ENCODE measurements around the gene SMYD3. TPM values are rescaled to one million over a fixed set of nuclear protein-coding genes. Genes with fewer than 3 reads are reported as not detected.

The SMYD3 gene
- total and polyA plus RNA-seq, 9 of the 15 experiments (the other 6 are each of a cell fraction or from before 2014, with no cell fraction given): 128 to 440 (median 197) TPM

DNA sequence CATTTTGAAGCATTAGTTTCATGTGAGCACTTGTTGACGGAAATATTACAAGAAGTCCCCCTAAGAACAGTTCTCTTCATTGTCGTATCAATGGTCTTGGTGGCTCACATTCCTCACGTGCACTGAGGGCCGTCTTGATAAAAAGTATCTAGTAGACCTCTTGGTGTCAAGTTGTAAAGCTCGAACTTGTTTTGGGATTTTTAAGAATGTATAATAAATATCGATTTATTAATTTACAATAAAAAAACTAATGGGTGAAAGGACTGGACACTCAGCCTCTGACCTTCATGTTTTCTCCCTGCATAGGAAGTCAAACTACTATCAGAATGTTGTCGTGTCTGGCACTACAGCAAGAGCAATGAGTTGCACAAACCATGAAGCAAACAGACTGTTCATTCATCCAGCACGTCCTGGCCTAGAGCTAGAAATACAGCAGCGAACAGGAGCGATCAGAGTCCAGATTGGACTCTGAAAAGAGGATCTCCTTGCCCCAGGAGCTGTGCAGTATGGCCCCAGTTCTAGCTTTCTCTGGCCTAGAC is 319.2 kb downstream of the SMYD3 start (continued):
- TF ChIP-seq, protein P1, sequence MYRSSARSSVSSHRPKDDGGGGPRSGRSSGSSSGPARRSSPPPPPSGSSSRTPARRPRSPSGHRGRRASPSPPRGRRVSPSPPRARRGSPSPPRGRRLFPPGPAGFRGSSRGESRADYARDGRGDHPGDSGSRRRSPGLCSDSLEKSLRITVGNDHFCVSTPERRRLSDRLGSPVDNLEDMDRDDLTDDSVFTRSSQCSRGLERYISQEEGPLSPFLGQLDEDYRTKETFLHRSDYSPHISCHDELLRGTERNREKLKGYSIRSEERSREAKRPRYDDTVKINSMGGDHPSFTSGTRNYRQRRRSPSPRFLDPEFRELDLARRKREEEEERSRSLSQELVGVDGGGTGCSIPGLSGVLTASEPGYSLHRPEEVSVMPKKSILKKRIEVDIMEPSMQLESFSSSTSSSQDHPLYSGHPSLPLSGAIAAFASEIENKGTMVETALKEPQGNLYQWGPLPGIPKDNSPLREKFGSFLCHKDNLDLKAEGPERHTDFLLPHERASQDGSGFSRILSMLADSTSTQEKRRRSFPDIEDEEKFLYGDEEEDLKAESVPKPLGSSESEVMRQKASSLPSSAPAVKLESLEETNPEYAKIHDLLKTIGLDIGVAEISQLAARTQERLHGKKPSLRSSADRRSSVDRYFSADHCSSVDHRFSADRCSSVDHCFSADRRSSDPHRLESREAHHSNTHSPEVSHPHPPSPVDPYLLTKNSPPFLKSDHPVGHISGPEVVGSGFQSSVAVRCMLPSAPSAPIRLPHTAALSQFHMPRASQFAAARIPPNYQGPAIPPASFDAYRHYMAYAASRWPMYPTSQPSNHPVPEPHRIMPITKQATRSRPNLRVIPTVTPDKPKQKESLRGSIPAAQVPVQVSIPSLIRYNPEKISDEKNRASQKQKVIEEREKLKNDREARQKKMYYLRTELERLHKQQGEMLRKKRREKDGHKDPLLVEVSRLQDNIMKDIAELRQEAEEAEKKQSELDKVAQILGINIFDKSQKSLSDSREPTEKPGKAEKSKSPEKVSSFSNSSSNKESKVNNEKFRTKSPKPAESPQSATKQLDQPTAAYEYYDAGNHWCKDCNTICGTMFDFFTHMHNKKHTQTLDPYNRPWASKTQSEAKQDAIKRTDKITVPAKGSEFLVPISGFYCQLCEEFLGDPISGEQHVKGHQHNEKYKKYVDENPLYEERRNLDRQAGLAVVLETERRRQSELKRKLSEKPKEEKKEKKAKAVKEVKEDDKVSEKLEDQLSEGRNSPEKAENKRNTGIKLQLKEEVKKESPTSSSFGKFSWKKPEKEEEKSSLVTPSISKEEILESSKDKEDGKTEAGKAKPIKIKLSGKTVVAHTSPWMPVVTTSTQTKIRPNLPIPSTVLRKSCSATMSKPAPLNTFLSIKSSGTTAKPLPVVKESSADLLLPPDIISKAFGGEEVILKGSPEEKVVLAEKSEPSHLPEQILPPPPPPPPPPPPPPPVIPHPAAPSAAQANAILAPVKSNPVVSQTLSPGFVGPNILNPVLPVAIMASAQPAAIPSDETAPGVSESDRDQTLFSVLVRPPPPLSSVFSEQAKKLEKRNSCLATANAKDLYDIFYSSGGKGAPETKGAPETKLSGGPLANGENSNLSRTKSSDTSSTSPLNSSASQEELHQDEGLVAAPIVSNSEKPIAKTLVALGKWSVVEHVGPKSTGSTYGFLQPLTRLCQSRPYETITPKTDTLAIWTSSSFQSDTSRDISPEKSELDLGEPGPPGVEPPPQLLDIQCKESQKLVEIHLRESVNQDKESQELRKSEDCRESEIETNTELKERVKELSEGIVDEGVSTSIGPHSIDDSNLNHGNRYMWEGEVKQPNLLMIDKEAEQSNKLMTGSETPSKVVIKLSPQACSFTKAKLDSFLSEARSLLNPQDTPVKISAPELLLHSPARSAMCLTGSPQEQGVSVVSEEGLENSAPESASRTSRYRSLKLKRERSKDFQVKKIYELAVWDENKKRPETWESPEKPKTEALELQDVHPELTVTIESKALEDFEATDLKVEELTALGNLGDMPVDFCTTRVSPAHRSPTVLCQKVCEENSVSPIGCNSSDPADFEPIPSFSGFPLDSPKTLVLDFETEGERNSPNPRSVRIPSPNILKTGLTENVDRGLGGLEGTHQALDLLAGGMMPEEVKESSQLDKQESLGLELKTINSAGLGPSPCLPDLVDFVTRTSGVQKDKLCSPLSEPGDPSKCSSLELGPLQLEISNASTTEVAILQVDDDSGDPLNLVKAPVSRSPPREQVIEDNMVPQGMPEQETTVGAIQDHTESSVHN (IDR thresholded peaks at IDR 0.05; ENCODE audit: borderline replicate concordance in 1 of 2, low read depth in 1 of 2): no peak
- TF ChIP-seq, protein P2, sequence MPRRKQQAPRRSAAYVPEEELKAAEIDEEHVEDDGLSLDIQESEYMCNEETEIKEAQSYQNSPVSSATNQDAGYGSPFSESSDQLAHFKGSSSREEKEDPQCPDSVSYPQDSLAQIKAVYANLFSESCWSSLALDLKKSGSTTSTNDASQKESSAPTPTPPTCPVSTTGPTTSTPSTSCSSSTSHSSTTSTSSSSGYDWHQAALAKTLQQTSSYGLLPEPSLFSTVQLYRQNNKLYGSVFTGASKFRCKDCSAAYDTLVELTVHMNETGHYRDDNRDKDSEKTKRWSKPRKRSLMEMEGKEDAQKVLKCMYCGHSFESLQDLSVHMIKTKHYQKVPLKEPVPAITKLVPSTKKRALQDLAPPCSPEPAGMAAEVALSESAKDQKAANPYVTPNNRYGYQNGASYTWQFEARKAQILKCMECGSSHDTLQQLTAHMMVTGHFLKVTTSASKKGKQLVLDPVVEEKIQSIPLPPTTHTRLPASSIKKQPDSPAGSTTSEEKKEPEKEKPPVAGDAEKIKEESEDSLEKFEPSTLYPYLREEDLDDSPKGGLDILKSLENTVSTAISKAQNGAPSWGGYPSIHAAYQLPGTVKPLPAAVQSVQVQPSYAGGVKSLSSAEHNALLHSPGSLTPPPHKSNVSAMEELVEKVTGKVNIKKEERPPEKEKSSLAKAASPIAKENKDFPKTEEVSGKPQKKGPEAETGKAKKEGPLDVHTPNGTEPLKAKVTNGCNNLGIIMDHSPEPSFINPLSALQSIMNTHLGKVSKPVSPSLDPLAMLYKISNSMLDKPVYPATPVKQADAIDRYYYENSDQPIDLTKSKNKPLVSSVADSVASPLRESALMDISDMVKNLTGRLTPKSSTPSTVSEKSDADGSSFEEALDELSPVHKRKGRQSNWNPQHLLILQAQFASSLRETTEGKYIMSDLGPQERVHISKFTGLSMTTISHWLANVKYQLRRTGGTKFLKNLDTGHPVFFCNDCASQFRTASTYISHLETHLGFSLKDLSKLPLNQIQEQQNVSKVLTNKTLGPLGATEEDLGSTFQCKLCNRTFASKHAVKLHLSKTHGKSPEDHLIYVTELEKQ (CRISPR knock-in tag; IDR thresholded peaks at IDR 0.05): no peak
- TF ChIP-seq ZFP30 (CRISPR knock-in tag; IDR thresholded peaks at IDR 0.05; ENCODE audit: borderline replicate concordance) (no peak), CREBBP (IDR thresholded peaks at IDR 0.05; ENCODE audit: low read depth, low read length) (no peak), MTA3 (IDR thresholded peaks at IDR 0.05; ENCODE audit: borderline replicate concordance) (peak; percentile 53; the same call in 1 of the 2 replicates), ZNF699 (CRISPR knock-in tag; IDR thresholded peaks at IDR 0.05; ENCODE audit: insufficient replicate concordance) (no peak), THRAP3 (IDR thresholded peaks at IDR 0.05; ENCODE audit: borderline replicate concordance) (no peak), CBX8 (IDR thresholded peaks at IDR 0.05; ENCODE audit: borderline replicate concordance, extremely low read depth, low read depth, low read length, poor library complexity, severe bottlenecking) (no peak)
- TF ChIP-seq, protein P3, sequence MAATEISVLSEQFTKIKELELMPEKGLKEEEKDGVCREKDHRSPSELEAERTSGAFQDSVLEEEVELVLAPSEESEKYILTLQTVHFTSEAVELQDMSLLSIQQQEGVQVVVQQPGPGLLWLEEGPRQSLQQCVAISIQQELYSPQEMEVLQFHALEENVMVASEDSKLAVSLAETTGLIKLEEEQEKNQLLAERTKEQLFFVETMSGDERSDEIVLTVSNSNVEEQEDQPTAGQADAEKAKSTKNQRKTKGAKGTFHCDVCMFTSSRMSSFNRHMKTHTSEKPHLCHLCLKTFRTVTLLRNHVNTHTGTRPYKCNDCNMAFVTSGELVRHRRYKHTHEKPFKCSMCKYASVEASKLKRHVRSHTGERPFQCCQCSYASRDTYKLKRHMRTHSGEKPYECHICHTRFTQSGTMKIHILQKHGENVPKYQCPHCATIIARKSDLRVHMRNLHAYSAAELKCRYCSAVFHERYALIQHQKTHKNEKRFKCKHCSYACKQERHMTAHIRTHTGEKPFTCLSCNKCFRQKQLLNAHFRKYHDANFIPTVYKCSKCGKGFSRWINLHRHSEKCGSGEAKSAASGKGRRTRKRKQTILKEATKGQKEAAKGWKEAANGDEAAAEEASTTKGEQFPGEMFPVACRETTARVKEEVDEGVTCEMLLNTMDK (IDR thresholded peaks at IDR 0.05; ENCODE audit: borderline replicate concordance, insufficient read depth, low read depth, low read length, poor library complexity, severe bottlenecking): no peak

Data from K562 (cell line).